HG03469 (cell line): Measurements from ENCODE around the gene KRTAP4-5.
"Not testable (repeated sequence)": the region's sequence is repeated elsewhere in the genome, so short reads cannot be mapped to it uniquely, and the experiment has no call there.

ENCODE experiments used
- ATAC-seq: cut with Tn5 transposase; IDR thresholded peaks from one replicate; pipeline ENCODE4 v1.9.1; 2021; ENCODE audit warnings: mild to moderate bottlenecking, moderate library complexity, moderate number of reproducible peaks; ENCODE audit not compliant: unreplicated experiment

KRTAP4-5 gene

DNA sequence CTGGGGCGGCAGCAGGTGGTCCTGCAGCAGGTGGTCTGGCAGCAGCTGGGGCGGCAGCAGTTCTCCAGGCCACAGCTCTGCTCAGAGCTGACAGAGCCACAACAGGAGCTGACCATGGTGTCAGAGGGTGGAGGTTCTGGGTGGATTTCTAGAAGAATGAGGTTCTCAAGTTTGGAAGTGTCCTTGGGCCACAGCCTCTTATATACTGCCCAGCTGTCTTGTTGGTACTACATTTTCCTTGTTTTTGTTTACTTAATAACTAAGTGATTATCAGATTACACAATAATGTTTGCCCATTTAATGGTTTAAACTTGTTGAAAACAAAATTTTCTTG lies at the start of gene KRTAP4-5:
Gene KRTAP4-5, minus strand, starts transcription at position 174 of the 334 bp plus-strand sequence. Its CDS starts 58 bp downstream, at position 116.
- no peak for ATAC-seq

DNA sequence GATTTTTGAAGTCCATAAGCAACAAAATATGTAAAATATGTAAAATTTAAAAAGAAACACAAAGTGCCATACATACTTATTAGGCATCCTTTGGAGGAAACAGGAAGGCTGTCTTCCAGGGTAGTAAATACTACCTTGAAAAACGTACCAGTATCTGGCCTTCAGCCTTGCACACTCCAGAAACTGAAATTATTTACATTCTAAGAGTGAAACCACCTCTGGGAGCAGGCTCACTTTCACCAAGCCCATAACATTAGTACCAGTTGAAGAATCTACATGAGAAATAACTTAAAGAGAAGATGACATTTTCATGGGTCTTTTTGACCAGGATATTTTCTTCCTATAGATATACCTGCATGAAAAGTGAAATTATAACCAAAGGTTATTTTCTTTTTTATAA lies 46.4 kb upstream of the KRTAP4-5 start:
- ATAC-seq: no peak

DNA sequence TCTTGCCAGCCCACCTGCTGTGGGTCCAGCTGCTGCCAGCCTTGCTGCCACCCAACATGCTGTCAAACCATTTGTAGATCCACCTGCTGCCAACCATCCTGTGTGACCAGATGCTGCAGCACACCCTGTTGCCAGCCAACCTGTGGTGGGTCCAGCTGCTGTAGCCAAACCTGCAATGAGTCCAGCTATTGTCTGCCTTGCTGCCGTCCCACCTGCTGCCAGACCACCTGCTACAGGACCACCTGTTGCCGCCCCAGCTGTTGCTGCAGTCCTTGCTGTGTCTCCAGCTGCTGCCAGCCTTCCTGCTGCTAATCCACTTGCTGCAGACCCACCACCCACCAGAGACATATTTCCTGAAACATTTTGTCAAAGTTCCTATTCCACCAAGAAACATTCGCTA lies 40.7 kb upstream of the KRTAP4-5 start:
- ATAC-seq: no peak

DNA sequence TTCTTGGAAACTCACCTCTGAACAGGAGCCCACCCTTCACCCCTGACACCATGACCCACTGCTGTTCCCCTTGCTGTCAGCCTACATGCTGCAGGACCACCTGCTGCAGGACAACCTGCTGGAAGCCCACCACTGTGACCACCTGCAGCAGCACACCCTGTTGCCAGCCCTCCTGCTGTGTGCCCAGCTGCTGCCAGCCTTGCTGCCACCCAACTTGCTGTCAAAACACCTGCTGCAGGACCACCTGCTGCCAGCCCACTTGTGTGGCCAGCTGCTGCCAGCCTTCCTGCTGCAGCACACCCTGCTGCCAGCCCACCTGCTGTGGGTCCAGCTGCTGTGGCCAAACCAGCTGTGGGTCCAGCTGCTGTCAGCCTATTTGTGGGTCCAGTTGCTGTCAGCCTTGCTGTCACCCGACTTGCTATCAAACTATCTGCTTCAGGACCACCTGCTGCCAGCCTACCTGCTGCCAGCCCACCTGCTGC lies 40.3 kb upstream of the KRTAP4-5 start, which contains the start of gene KRTAP9-1:
Gene KRTAP9-1, plus strand, starts transcription at position 51 of the 482 bp plus-strand sequence. Its CDS starts 0 bp downstream, at position 51.
- not testable (repeated sequence) for ATAC-seq

DNA sequence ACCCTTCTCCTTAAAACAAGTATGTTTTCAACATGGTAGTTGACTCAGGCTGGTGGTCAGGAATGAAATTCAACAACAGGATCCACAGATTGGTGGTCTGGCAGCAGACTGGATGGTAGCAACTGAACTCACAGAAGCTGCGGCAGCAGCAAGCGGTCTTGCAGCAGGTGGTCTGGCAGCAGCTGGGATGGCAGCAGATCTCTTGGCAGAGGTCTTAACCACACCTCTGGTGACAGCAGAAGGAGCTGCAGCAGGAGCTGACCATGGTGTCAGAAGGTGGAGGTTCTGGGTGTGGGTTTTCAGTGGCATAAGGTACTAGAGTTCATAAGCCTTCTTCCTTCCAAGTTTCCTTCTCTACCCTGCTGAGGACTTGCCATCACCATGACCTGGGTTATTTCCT lies 37.2 kb upstream of the KRTAP4-5 start:
- ATAC-seq: no peak

DNA sequence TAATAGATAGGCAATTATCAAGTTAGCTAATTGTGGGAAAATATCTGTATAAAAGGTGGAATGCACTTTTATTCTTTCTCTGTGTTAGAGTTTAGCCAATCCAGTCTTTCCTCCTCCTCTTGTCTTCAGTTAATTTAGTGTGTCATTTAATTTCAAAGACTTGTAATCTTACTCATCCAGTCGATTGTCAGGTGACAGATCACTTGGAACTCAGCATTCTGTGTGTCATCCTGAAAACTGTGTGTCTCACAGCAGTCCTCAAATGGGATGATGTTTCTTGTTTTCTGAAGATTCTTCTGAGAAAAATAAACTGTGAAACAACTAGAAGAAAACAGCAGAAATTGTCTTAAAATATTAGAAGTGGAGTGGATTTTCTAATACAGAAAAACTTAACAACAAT lies 35.4 kb upstream of the KRTAP4-5 start:
- no peak for ATAC-seq

DNA sequence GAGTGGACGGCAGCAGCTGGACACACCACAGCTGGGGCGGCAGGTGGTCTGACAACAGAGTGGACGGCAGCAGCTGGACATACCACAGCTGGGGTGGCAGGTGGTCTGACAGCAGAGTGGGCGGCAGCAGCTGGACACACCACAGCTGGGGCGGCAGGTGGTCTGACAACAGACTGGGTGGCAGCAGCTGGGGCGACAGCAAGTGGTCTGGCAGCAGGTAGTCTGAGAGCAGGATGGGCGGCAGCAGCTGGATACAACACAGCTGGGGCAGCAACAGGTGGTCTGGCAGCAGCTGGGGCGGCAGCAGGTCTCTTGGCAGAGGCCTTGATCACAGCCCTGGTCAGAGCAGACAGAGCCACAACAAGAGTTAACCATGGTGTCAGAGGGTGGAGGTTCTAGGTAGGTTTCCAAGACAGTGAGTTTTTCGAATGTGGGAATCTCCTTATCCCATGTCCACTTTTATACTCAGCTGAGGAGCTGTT lies 34.9 kb upstream of the KRTAP4-5 start, which contains the start of gene KRTAP4-1:
Gene KRTAP4-1, minus strand, starts transcription at position 432 of the 482 bp plus-strand sequence. Its CDS starts 57 bp downstream, at position 375.
- no peak for ATAC-seq

DNA sequence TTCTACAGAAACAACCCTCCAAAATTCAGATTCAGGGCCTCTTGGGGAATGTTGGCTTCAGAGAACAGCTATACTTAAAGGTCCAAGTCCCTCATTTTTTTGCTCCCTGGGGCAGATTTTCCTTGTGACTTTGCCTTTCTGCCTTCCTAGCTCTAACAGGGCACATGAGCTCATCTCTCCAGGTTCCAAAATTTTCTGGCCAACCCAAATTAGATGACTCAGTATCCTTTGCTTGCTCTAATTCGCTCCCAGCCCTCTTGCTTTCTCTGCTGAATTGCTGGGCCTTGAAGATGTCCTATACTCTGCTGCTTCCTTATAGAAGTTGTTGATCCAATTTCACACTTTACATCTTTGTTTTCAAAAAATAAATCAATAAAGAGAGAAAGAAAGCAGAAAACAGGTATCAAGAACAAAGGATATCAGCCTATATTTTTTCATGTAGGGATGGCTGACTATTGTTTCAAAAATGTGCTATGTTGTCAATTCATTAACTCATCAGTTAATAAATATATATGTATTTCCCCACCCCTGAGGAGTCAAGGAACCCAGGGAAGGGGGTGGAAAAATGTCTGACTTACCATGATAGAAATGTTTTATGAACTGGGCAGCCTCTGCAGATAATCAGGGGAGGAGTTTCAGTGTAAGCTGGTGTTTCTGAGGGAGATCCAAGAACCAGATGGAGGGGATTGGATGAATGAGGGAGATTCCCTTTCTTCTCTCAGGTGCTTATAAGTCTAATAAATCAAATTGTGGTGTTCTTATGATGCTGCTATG lies 29.4 kb upstream of the KRTAP4-5 start:
- ATAC-seq: no peak

DNA sequence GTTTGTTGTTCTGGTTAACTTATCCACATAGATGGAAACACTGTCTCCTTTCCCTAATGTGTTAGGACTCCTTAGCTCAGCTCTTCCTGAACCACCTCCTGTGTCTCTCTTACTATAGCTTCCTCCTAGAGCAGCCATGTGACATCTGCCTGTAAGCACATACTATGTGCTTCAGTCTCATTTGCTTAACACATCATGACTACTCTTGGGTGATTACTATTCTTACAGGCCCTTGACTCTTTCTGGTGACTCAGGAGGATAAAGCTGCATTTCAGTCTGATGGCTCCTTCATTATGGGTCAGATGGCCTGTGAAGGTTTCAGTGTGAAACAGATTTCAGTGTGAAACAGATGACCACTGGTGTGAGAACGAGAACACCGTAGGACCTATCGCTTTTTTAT lies 28.7 kb upstream of the KRTAP4-5 start:
- ATAC-seq: no peak

DNA sequence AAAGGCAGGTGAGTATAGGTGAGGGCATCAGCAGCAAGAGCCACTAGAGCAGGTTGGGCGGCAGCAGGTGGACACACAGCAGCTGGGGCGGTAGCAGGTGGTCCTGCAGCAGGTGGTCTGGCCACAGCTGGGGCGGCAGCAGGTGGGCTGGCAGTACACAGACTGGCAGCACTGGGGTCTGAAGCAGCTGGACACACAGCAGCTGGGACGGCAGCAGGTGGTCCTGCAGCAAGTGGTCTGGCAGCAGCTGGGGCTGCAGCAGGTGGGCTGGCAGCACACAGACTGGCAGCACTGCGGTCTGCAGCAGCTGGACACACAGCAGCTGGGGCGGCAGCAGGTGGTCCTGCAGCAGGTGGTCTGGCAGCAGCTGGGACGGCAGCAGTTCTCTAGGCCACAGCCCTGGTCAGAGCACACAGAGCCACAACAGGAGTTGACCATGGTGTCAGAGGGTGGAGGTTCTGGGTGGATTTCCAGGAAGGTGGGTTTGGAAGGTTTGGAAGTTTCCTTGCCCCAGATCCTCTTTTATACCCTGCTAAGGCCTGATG lies 28.2 kb upstream of the KRTAP4-5 start, which contains the start of gene KRTAP4-2:
Gene KRTAP4-2, minus strand, starts transcription at position 495 of the 545 bp plus-strand sequence. Its CDS starts 57 bp downstream, at position 438.
- no peak for ATAC-seq

DNA sequence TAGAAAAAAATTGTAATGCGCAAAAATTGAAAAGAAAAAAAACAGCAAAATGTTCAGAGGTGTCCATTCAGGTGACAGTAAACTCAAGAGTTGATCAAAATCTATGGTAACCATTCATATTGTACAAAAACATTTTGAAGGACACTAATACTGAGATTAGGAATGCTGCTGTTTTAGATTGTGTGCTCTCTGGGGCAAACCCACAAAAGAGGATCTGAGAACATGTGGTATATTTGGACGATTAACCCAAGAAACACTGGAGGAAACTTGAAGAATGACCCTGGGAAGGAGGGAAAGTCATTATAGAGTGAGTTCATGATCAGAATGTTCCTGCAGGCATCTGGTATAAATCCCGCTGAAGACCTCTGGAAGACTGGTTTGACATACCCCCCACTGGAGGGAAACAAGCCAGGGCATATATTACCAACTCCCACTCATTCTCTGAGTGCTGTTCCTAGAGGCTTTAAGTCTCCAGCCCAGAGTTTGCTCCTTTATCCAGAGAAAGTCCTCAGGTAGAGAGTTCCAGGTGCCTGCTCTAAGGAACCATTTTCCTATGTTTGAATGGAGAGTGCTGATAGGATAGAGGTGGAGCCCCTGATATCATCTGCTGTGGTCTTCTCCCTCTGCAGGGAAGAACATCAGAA lies 27.2 kb upstream of the KRTAP4-5 start:
- ATAC-seq: no peak

DNA sequence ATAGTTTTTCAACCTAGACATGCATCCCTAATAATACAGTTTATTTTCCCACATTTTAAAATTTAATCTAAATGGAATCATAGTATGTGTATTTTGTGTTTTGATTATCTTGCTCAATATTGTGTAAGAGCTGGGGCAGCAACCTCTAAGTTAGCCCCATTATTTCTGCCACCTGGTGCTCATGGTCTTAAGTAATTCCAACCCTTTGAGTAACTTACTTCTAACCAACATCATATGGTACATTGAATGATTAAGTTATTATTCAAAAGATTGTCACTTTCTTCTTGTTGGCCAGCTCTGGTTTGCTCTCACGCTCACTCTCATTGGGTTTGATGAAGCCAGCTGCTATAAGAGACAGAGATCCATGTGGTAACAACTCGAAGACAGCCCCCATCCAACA lies 22.3 kb upstream of the KRTAP4-5 start:
- no peak for ATAC-seq

DNA sequence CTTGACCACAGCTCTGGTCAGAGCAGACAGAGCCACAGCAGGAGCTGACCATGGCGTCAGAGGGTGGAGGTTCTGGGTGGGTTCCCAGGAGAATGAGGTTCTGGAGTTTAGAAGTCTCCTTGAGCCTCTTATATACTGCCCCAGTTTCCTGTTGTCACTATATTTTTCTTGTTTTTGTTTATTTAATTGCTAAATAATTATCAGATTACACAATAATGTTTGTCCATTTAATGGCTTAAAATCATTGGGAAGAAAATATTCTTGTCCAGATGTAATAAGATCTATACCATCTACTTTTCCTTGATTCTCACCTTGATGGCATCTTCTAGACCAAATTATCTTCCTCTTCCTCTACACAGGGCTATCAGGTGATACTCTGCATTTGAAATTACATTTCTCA lies 18.5 kb upstream of the KRTAP4-5 start, which contains the start of gene KRTAP4-3:
Gene KRTAP4-3, minus strand, starts transcription at position 101 of the 400 bp plus-strand sequence. Its CDS starts 49 bp downstream, at position 52.
- ATAC-seq: no peak

DNA sequence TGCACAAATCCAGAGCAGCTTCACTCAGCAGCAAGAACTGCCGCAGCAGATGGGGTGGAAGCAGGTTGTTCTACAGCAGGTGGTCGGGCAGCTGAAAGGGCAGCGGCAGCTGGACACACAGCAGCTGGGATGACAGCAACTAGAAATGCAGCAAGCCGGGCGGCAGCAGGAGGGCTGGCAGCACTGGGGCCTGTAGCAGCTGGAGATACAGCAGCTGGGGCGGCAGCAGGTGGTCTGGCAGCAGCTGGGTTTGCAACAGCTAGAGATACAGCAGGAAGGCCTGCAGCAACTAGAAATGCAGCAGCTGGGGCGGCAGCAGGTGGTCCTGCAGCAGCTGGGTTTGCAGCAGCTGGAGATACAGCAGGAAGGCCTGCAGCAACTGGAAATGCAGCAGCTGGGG lies 17.9 kb upstream of the KRTAP4-5 start:
- ATAC-seq: no peak

DNA sequence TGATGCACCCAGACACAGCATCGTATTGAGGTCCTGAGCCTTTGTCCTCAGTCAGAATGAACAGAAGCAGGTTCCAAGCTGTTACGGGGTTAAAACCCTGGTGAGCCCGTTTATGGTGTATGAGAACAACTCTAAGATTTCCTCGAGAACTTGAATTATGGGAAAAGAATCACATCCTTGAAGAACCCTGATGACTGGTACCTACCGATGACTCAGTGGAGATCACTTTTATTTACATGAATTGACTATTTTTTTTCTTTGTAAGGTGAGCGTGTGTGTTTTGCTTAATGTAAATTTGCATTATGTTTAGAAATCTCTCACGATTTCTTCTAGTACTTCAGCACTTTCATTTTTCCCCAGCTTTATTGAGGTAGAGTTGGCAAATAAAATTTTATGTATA lies 14.2 kb upstream of the KRTAP4-5 start:
- no peak for ATAC-seq

DNA sequence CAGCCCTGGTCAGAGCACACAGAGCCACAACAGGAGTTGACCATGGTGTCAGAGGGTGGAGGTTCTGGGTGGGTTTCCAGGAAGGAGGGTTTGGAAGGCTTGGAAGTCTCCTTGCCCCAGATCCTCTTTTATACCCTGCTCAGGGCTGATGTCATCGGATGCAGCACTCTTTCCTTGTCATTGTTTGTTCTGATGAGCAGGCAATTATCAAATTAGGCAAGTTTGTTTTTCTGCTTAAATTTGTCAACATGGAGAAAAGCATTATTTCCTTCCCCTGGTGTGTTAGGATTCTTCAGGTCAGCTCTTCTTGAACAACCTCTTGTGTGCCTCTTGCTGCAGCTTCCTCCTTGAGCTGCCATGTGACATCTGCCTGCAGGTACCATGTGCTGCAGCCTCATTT lies 11.0 kb upstream of the KRTAP4-5 start, which contains the start of gene KRTAP4-4:
Gene KRTAP4-4, minus strand, starts transcription at position 101 of the 400 bp plus-strand sequence. Its CDS starts 57 bp downstream, at position 44.
- no peak for ATAC-seq

DNA sequence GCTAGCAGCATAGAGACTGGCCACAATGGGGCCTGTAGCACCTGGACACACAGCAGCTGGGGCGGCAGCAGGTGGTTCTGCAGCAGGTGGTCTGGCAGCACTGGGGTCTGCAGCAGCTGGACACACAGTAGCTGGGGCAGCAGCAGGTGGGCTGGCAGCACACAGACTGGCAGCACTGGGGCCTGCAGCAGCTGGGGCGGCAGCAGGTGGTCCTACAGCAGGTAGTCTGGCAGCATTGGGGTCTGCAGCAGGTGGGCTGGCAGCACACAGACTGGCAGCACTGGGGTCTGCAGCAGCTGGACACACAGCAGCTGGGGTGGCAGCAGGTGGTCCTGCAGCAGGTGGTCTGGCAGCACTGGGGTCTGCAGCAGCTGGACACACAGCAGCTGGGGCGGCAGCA lies 10.6 kb upstream of the KRTAP4-5 start:
- not testable (repeated sequence) for ATAC-seq

DNA sequence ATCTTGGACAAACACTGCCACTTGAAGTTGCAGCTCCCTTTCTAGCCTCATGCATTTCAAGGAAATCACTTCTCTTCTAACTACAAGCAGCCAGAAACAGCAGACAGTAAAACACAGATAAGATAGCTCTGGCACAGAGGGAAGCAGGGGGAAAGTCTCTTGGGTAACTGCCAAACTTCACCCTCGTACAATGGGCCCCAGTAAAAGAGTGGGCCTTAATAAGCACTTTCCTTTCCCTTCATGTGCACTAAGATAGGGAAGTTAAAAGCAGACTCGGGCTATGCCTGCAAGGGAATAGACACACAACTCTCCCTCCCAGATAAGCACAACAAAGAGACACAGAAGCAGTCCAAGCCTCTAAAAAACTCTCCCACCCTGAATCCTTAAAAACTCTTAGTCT lies 4.2 kb upstream of the KRTAP4-5 start:
- ATAC-seq: no peak

DNA sequence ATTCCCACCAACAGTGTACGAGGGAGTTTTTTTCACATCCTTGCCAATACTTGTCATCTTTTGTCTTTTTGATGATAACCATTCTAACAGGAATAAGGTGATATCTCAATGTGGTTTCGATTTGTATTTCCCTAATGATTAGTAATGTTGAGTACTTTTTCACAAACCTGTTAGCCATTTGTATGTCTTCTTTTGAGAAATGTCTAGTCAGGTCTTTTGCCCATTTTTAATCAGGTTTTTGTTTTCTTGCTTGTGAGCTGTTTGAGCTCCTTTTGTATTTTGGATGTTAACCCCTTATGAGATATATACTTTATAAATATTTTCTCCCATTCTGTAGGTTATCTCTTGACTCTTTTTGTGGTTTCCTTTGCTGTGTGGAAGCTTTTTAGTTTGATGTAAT lies 1.9 kb upstream of the KRTAP4-5 start:
- ATAC-seq: no peak

DNA sequence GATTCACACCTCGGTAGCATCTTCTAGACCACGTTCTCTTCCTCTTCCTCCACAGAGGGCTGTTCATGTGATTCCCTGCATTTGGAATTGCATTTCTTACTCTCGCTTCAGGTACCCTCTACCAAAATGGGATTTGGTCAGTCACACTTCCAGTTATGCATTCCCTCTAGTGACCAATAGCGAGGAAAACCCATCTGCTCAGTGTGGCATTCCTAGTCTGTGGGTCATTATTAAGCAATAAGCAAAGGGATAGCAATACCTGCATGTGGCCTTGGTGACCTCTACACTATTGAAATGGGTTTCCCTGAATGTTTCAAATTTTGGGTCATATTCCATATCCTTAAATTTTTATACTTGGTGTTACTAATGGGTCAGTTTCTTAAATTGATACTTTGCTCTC lies 401 bp upstream of the KRTAP4-5 start:
- ATAC-seq: no peak

DNA sequence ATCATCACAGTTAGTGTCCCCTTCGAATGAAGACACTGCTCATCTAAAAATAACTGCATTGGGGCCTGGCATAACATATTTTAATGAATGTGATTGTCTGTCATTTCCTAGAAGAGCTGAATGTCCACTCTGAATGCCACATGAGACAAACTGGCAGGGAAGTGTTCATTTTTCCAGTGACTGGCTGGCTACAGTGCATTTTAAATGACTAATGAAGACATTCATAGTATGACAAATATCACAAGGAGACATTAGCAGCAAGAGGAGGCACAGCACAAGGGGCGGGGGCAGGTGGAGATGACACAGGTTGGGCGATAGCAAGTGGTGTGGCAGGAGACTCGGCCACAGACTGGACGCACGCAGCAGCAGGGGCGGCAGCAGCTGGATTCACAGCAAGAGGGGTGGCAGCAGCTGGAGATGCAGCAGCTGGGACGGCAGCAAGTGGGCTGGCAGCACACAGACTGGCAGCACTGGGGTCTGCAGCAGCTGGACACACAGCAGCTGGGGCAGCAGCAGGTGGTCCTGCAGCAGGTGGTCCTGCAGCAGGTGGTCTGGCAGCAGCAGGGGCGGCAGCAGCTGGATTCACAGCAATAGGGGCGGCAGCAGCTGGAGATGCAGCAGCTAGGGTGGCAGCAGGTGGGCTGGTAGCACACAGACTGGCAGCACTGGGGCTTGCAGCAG lies 514 bp downstream of the KRTAP4-5 start:
- ATAC-seq: not testable (repeated sequence)
